Activated naive CD4-positive, alpha-beta T cell (primary cell): ENCODE measurements around the gene TEX13A.
"Not testable (repeated sequence)": the region's sequence is repeated elsewhere in the genome, so short reads cannot be mapped to it uniquely, and the experiment has no call there.

Experiments
- DNase-seq, 4 experiments: peaks; one replicate each; lab custom pipeline; 2025; lab: John Stamatoyannopoulos, UW

Gene TEX13A

GRCh38 chrX:105220636-105221035 is at the start of gene TEX13A:
TEX13A (minus strand) TSS chrX:105220694; CDS start chrX:105220397, 297 bp downstream.
- no peak for DNase-seq

GRCh38 chrX:105269386-105269785 is 48.9 kb upstream of the TEX13A start:
- no peak for DNase-seq

GRCh38 chrX:105267167-105267566 is 46.7 kb upstream of the TEX13A start:
- DNase-seq, result no peak

GRCh38 chrX:105266456-105266855 is 46.0 kb upstream of the TEX13A start:
- no peak for DNase-seq

GRCh38 chrX:105265093-105265492 is 44.6 kb upstream of the TEX13A start:
- no peak for DNase-seq

GRCh38 chrX:105263801-105264200 is 43.3 kb upstream of the TEX13A start:
- no peak for DNase-seq

- no peak for DNase-seq
Measured at GRCh38 chrX:105263171-105263570, 42.7 kb upstream of the TEX13A start.

GRCh38 chrX:105260291-105261043 is 40.0 kb upstream of the TEX13A start:
- DNase-seq, result no peak

- no peak for DNase-seq
Measured at GRCh38 chrX:105241056-105241455, 20.6 kb upstream of the TEX13A start.

- DNase-seq, result not testable (repeated sequence)
Measured at GRCh38 chrX:105237407-105237806, 16.9 kb upstream of the TEX13A start.

- no peak for DNase-seq
Measured at GRCh38 chrX:105229146-105229545, 8.7 kb upstream of the TEX13A start.

- DNase-seq, result no peak
Measured at GRCh38 chrX:105228602-105229001, 8.1 kb upstream of the TEX13A start.

GRCh38 chrX:105226499-105226898 is 6.0 kb upstream of the TEX13A start:
- no peak for DNase-seq

GRCh38 chrX:105221374-105221773 is 880 bp upstream of the TEX13A start:
- DNase-seq, result no peak

- no peak for DNase-seq
Measured at GRCh38 chrX:105219454-105220401, 766 bp downstream of the TEX13A start.

GRCh38 chrX:105211066-105211575 is 9.4 kb downstream of the TEX13A start:
- DNase-seq, result no peak

- no peak for DNase-seq
Measured at GRCh38 chrX:105210258-105210657, 10.2 kb downstream of the TEX13A start.

GRCh38 chrX:105209406-105209805 is 11.1 kb downstream of the TEX13A start:
- DNase-seq, result no peak

GRCh38 chrX:105191878-105192277 is 28.6 kb downstream of the TEX13A start:
- DNase-seq, result no peak

GRCh38 chrX:105190252-105190853 is 30.1 kb downstream of the TEX13A start:
- DNase-seq, result no peak

- DNase-seq, result no peak
Measured at GRCh38 chrX:105189093-105189492, 31.4 kb downstream of the TEX13A start.

- no peak for DNase-seq
Measured at GRCh38 chrX:105179644-105180043, 40.9 kb downstream of the TEX13A start.
